DOHH2 (cell line): ENCODE data around the gene VSTM2B.

ENCODE experiments used
- EZH2phosphoT487 ChIP-seq: fragments of 200-600 bp; sonication (generic); IDR thresholded peaks from 2 replicates; pipeline ENCODE4 v1.6.1; 2017; ENCODE audit warnings: borderline replicate concordance, mild to moderate bottlenecking, antibody characterized with exemption, low read length, moderate library complexity, mixed read lengths
- TF ChIP-seq, protein P1 (sequence below): fragments of 200-600 bp; sonication (generic); IDR thresholded peaks from one replicate; pipeline ENCODE4 v1.5.1; 2014; ENCODE audit warnings: antibody characterized with exemption, mild to moderate bottlenecking, low read depth, low read length; ENCODE audit not compliant: poor library complexity, severe bottlenecking

DNA sequence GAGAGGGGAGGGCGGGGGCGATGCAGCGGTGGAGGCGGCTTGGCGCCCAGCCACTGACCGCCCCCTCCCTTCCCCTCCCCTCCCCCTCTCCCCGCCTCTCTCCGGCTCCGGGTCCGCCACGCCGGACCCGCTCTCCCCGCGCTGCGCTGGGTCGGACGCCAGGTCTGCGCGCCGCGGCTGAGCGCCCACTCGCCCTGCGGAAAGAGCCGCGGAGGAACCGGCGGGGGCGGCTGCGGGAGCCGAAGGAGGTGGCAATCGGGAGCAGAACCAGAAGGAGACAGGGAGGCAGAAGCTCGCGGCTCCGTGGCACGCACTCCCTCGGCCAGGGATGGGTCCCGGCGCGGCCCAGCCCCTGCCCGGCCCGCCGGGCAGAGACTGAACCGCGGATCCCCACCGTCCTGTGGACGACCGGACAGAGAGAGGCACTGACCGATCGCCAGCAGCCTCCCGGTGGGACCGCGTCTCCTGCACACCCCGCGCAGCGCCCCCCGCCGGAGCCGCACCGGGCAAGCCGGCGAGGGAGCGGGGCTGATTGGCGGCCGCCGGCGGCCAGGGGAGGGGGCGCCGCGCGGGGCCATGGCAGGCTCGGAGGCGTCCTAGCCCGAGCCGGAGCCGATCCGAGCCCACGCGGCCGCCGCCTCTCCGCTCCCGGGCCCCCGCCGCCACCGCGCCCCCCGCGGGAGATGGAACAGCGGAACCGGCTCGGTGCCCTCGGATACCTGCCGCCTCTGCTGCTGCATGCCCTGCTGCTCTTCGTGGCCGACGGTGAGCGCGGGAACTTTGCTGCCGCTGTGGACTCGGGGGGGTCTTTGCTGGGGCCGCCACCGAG, at the start of gene VSTM2B:
- TF ChIP-seq, protein P1, sequence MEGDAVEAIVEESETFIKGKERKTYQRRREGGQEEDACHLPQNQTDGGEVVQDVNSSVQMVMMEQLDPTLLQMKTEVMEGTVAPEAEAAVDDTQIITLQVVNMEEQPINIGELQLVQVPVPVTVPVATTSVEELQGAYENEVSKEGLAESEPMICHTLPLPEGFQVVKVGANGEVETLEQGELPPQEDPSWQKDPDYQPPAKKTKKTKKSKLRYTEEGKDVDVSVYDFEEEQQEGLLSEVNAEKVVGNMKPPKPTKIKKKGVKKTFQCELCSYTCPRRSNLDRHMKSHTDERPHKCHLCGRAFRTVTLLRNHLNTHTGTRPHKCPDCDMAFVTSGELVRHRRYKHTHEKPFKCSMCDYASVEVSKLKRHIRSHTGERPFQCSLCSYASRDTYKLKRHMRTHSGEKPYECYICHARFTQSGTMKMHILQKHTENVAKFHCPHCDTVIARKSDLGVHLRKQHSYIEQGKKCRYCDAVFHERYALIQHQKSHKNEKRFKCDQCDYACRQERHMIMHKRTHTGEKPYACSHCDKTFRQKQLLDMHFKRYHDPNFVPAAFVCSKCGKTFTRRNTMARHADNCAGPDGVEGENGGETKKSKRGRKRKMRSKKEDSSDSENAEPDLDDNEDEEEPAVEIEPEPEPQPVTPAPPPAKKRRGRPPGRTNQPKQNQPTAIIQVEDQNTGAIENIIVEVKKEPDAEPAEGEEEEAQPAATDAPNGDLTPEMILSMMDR: no peak
- TF ChIP-seq EZH2phosphoT487: no peak
